Activated naive CD4-positive, alpha-beta T cell treated with anti-CD3 and anti-CD28 coated beads, Interleukin-2, amount 50 U/mL, for 24 hours (primary cell): ENCODE measurements around the gene MRGPRG.

Experiments
- H3K27ac Mint-ChIP-seq: one replicate; pipeline ENCODE4 v1.8.0; 2021; ENCODE audit warnings: mild to moderate bottlenecking, mixed read lengths
- H3K27me3 Mint-ChIP-seq: one replicate; pipeline ENCODE4 v1.8.0; 2021; ENCODE audit warnings: mixed read lengths
- H3K36me3 Mint-ChIP-seq: one replicate; pipeline ENCODE4 v1.8.0; 2021; ENCODE audit warnings: mixed read lengths
- H3K4me1 Mint-ChIP-seq: one replicate; pipeline ENCODE4 v1.8.0; 2021; ENCODE audit warnings: mixed read lengths
- H3K4me3 Mint-ChIP-seq: one replicate; pipeline ENCODE4 v1.8.0; 2021; ENCODE audit warnings: mild to moderate bottlenecking, mixed read lengths
- H3K9me3 Mint-ChIP-seq: one replicate; pipeline ENCODE4 v1.8.0; 2021; ENCODE audit warnings: mixed read lengths

MRGPRG gene

DNA sequence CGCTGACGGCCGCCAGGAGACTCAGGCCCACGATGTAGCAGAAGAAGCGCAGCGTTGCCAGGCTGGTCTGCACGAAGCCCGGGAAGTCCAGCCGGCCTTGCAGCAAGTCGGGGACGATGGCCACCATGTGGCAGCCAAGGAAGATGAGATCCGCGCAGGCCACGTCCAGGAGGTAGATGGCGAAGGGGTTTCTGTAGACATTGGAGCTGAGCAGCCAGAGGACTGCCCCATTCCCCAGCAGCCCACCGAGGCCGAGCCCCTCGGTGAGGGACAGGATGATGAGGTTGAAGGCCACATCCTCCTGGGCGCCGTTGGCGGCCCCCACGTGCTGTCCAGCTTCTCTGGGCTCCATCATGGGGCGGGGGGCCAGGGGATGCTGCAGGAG, 9.8 kb upstream of the MRGPRG start:
- H3K4me3 Mint-ChIP-seq = no peak overlapping the region
- H3K36me3 Mint-ChIP-seq = no peaks in the 10 kb centered on the region
- no peaks in the 10 kb centered on the region for H3K9me3 Mint-ChIP-seq
- peak overlapping the region; percentile 41 for H3K27ac Mint-ChIP-seq
- peaks cover 1% of the 10 kb centered on the region for H3K27me3 Mint-ChIP-seq
- no peaks in the 10 kb centered on the region for H3K4me1 Mint-ChIP-seq

- Mint-ChIP-seq H3K27me3 (peaks cover 1% of the 10 kb centered on the region), H3K36me3 (no peaks in the 10 kb centered on the region), H3K9me3 (no peaks in the 10 kb centered on the region), H3K4me3 (no peak overlapping the region), H3K27ac (no peak overlapping the region), H3K4me1 (peaks cover 6% of the 10 kb centered on the region)
These were observed 9.2 kb upstream of the MRGPRG start for GRCh38 chr11:3227568-3228444.

DNA sequence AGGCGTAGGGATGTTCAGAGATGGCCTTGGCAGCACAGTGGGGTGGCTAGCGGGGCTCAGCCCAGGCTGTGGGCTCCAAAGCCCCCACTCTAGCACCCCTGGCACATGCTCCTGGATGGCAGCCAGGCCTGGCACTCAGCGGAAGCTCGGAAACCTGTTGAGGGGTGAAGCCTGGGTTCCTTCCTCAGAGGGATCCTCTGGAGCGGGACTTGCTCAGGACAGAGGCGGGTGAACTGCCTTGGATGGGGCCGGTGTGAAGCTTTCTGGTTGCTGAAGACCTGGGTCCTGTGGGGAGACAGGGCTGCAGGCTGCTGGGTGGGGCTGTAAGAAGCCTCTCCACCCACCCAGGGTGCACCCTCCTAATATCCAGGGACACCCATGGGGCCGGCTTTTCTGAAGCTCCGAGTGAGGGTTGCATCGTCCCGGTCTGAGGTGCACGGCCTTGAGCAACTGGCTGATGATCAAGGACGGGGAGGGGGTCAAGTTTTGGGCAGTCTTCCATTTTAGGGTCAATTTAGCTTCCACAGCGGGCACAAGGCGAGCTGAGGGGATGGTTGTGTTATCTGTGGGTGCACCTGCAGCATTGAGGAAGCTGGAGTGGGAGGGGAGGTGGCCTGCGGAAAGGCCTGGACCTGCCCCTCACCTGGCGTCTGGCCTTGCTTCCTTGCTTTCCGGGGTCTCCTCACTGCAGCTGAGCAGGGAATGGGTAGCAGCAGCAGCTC, 8.4 kb upstream of the MRGPRG start:
- Mint-ChIP-seq H3K27me3 (peaks cover 1% of the 10 kb centered on the region), H3K4me3 (no peak overlapping the region), H3K4me1 (peaks cover 10% of the 10 kb centered on the region), H3K36me3 (no peaks in the 10 kb centered on the region), H3K27ac (no peak overlapping the region), H3K9me3 (no peaks in the 10 kb centered on the region)

DNA sequence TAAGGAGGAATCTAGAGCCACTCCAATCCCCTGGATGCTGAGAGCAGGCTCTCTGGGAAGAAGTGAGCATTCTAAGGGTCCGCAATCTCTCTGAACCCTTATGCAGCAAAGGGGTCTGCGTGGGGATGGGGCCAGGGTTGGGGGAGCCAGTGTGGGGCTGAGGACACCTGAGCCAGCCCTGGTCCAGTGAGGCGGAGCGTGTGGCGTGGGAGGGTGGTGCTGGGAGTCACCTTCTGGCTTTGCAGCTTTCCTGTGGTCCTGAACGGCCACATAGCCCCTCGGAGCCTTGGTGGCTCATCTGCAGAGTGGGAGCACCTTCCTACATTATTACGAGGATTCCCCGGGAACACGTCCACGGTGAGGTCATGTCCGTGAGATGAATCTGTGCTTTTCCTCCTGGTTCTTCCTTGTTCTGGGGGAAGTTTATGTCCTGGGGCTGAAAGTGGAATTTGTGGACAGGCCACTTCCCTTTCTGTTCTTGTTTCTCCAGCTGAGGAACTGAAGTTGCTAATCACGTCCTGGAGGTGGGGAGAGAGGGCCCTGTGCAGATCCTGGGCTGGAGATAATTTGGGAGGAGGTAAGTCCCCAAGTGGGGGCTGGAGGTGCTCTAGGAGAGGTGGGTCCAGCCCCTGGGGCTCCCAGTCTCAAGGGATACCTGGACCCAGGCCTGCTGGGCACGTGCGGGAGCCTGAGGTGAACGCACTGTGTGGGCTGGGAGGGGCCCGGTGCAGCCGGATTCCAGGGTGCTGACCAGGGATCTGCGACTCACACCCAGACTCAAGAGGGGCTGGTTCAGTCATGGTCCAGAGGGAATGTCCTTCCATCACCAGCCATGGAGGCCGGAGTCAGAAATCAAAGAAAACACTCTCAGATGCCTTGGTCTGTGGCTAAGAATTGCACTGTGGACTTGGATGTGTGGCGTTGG, 7.5 kb upstream of the MRGPRG start:
- H3K4me1 Mint-ChIP-seq = peaks cover 10% of the 10 kb centered on the region
- no peak overlapping the region for H3K27ac Mint-ChIP-seq
- H3K36me3 Mint-ChIP-seq = no peaks in the 10 kb centered on the region
- H3K27me3 Mint-ChIP-seq = peaks cover 1% of the 10 kb centered on the region
- H3K9me3 Mint-ChIP-seq = no peaks in the 10 kb centered on the region
- H3K4me3 Mint-ChIP-seq = no peak overlapping the region

GRCh38 chr11:3225159-3225758, 6.6 kb upstream of the MRGPRG start:
- Mint-ChIP-seq H3K27ac (no peak overlapping the region), H3K4me3 (no peak overlapping the region), H3K36me3 (no peaks in the 10 kb centered on the region), H3K27me3 (peaks cover 1% of the 10 kb centered on the region), H3K9me3 (no peaks in the 10 kb centered on the region), H3K4me1 (peaks cover 10% of the 10 kb centered on the region)

GRCh38 chr11:3224401-3225057, 5.9 kb upstream of the MRGPRG start:
- peaks cover 10% of the 10 kb centered on the region for H3K4me1 Mint-ChIP-seq
- H3K36me3 Mint-ChIP-seq = no peaks in the 10 kb centered on the region
- no peaks in the 10 kb centered on the region for H3K9me3 Mint-ChIP-seq
- no peak overlapping the region for H3K27ac Mint-ChIP-seq
- peaks cover 1% of the 10 kb centered on the region for H3K27me3 Mint-ChIP-seq
- no peak overlapping the region for H3K4me3 Mint-ChIP-seq

GRCh38 chr11:3223932-3224381, 5.3 kb upstream of the MRGPRG start:
- Mint-ChIP-seq H3K9me3 (no peaks in the 10 kb centered on the region), H3K4me1 (peaks cover 10% of the 10 kb centered on the region)

GRCh38 chr11:3222941-3223915, 4.6 kb upstream of the MRGPRG start:
- no peak overlapping the region for H3K27ac Mint-ChIP-seq
- no peak overlapping the region for H3K4me3 Mint-ChIP-seq
- no peaks in the 10 kb centered on the region for H3K36me3 Mint-ChIP-seq
- no peaks in the 10 kb centered on the region for H3K9me3 Mint-ChIP-seq
- H3K27me3 Mint-ChIP-seq = peaks cover 1% of the 10 kb centered on the region
- H3K4me1 Mint-ChIP-seq = peaks cover 10% of the 10 kb centered on the region

More at GRCh38 chr11:3223932-3224381, 5.3 kb upstream of the MRGPRG start:
- Mint-ChIP-seq H3K27ac (no peak overlapping the region), H3K4me3 (no peak overlapping the region), H3K27me3 (peaks cover 1% of the 10 kb centered on the region), H3K36me3 (no peaks in the 10 kb centered on the region)

GRCh38 chr11:3222003-3222855, 3.6 kb upstream of the MRGPRG start:
- H3K36me3 Mint-ChIP-seq = no peaks in the 10 kb centered on the region
- H3K27ac Mint-ChIP-seq = no peak overlapping the region
- peaks cover 1% of the 10 kb centered on the region for H3K27me3 Mint-ChIP-seq
- H3K4me1 Mint-ChIP-seq = peaks cover 10% of the 10 kb centered on the region
- H3K4me3 Mint-ChIP-seq = no peak overlapping the region
- H3K9me3 Mint-ChIP-seq = no peaks in the 10 kb centered on the region

GRCh38 chr11:3221408-3222002, 2.9 kb upstream of the MRGPRG start:
- Mint-ChIP-seq H3K4me3 (no peak overlapping the region), H3K36me3 (no peaks in the 10 kb centered on the region), H3K27ac (no peak overlapping the region), H3K4me1 (peaks cover 14% of the 10 kb centered on the region), H3K9me3 (no peaks in the 10 kb centered on the region), H3K27me3 (peaks cover 4% of the 10 kb centered on the region)

DNA sequence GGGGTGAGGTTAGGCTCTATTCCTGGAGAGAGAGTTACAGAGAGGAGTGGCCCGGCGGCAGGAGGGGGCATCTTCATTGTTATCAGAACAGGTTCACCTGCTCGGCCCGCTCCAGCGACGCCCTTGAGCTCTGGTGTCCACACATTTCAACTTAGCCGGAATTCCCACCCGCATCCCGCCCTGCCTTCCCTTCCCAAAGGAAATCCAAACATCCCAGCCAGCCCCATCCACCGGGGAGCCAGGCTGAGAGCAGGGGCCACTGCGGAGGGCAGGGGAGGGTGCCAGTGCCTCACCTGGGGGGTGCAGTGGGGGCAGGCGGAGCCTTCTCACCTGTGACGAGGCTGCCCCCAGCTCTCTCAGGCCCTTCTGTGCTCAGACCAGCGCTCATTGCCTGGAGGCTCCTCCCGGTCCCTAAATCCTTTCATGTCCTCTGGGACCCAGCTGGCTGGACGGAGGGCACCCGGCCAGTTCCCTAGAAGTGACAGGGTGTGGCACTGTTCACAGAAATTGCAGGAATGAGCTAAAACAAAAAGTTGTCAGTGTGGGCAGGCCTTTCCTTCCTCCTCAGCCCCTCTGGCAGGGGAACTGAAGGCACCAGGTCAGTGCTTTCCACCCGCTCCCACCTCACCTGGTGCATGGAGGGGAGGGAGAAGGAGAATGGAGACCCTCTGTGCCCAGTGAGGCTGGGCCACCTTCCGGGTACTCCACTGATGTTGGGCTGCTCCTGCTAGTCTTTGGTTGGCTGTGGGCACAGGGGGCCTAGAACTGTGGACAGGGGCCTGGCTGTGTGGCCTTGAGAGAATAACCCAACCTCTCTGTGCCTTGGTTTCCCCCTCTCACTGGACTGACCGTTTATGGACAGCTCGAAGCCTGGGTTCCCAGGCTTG, 2.2 kb upstream of the MRGPRG start:
- peaks cover 5% of the 10 kb centered on the region for H3K27me3 Mint-ChIP-seq
- H3K4me3 Mint-ChIP-seq = no peak overlapping the region
- H3K4me1 Mint-ChIP-seq = peaks cover 14% of the 10 kb centered on the region
- H3K36me3 Mint-ChIP-seq = no peaks in the 10 kb centered on the region
- H3K9me3 Mint-ChIP-seq = no peaks in the 10 kb centered on the region
- no peak overlapping the region for H3K27ac Mint-ChIP-seq

DNA sequence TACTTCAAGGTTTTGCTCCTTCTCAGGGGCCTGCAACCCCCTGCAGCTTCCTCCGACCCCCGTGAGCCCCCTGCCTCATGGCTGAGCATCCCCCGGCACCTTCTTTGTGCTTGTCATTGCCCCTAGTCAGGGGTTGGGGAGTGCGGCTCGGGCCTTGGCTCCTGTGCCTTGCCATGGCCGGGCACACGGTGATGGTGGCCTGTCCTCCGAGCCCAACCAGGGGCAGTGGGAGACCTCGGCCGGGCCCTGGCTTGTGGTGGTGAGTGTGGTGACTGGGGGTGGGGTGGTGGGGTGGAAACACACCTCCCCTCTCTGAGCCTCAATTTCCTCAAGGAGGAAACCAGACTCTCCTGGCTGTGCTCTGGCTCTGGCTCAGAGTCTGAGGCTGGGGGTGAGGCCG, 1.5 kb upstream of the MRGPRG start:
- peaks cover 6% of the 10 kb centered on the region for H3K27me3 Mint-ChIP-seq
- H3K27ac Mint-ChIP-seq = no peak overlapping the region
- no peaks in the 10 kb centered on the region for H3K9me3 Mint-ChIP-seq
- no peak overlapping the region for H3K4me3 Mint-ChIP-seq
- H3K4me1 Mint-ChIP-seq = peaks cover 14% of the 10 kb centered on the region
- H3K36me3 Mint-ChIP-seq = no peaks in the 10 kb centered on the region
